HUES6 (cell line): ENCODE measurements around the gene XXYLT1.

Experiments
- H3K27ac ChIP-seq: 2 replicates; pipeline ENCODE4 v1.7.0; 2013; ENCODE audit warnings: low read depth, mild to moderate bottlenecking, low read length, inconsistent platforms
- H3K27me3 ChIP-seq: 2 replicates; pipeline ENCODE4 v1.6.1; 2013; ENCODE audit warnings: low read length; ENCODE audit not compliant: control insufficient read depth, insufficient read depth
- H3K36me3 ChIP-seq: 2 replicates; pipeline ENCODE4 v1.6.1; 2013; ENCODE audit warnings: low read length; ENCODE audit not compliant: control insufficient read depth, insufficient read depth
- H3K4me1 ChIP-seq: 2 replicates; pipeline ENCODE4 v1.6.1; 2013; ENCODE audit warnings: low read length; ENCODE audit not compliant: control insufficient read depth, insufficient read depth
- H3K4me3 ChIP-seq: 2 replicates; pipeline ENCODE4 v1.5.1; 2013; ENCODE audit warnings: low read depth, low read length
- H3K9ac ChIP-seq: one replicate; pipeline ENCODE4 v1.6.1; 2013; ENCODE audit warnings: mild to moderate bottlenecking, low read length
- H3K9me3 ChIP-seq: 2 replicates; pipeline ENCODE4 v1.6.1; 2013; ENCODE audit warnings: low read depth, low read length; ENCODE audit not compliant: control insufficient read depth, insufficient read depth

The XXYLT1 gene

DNA sequence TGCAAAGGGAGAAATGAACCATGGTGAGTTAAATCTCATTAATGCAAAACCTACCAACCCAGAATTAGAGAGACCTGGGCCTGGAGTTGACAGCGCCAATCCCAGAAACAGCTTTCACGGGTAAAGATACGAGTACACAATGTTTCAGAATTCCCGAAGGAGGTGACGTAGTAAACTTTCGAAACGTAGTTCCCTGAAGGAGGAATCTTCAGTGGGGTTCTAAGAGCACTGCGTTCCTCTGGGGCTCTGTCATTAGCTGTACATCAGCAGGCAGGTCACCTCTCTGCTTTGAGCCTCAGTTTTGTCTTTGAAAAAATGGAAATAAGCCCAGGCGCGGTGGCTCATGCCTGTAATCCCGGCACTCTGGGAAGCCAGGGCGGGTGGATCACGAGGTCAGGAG, 152.3 kb downstream of the XXYLT1 start:
- Histone ChIP-seq H3K36me3 (no peaks in the 10 kb centered on the region), H3K4me3 (no peak overlapping the region; the same call in 1 of the 2 replicates), H3K4me1 (peaks cover 43% of the 10 kb centered on the region), H3K9ac (no peak overlapping the region), H3K27ac (peak overlapping the region; percentile 50; the same call in 1 of the 2 replicates), H3K27me3 (no peaks in the 10 kb centered on the region), H3K9me3 (no peaks in the 10 kb centered on the region)

DNA sequence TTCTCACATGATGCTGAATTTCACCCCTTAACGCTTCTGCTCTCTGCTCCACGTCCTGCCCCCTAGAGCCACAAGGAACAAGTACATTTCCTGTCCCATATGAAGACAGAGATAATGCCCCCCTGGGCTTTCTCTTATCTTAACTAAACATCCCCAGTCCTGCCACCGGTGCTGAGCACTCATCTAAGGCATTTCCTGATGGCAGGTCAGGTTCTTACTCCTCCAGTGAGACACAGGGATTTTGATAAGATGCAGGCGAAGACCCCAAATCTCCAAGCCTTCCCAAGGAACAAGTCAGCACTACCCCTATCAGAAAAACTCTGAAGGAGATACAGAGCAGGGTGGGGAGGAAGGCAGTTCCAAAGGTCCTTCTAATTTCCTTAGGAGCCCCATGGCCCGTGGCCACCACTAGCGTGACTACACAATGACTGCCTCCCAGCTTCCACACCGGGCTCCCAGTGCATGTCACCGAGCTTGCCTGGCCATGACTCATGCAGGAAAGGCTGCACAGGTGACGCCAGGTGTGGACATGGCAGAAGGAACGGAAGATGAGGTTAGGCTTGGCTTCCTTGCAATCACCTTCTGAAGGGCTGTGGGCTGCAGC, 152.9 kb downstream of the XXYLT1 start:
- Histone ChIP-seq H3K9ac (no peak overlapping the region), H3K36me3 (no peaks in the 10 kb centered on the region), H3K4me3 (no peak overlapping the region; the same call in 1 of the 2 replicates), H3K9me3 (no peaks in the 10 kb centered on the region), H3K4me1 (peaks cover 39% of the 10 kb centered on the region), H3K27ac (peak overlapping the region; percentile 50; the same call in 1 of the 2 replicates), H3K27me3 (no peaks in the 10 kb centered on the region)

DNA sequence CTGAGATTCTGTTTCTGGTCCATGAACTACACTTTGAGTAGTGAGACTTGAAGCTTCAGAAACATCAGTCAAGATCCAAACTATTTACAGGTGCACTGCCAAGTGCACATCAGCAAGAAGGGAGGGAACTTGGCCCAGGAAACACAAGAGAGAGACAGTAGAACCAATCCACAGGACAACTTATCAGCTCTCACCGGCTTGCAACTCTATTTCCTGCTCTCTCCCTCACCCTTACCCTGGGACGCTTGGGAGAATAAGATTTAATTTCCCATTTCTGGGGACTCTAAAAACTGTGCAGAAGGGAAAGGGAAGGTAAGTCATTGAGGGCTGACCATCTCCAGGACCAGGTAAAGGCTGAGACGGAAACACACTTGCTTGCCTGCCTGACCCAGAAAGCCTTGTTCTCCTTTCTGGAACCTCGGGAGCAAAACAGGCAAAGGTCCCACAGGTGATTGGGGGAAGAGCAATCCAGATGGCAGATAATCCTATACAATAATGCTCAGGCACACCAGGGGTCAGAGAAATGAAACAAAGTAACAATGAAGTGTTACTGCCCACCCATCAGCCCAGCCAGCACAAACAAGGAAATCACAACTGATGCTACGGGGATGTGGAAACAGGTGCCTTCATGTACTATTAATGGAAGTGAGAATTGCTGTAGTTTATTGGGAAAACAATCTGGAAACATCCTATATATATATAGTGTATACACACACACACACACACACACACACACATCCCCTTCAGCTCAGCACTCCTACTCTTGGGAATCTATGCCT, 154.4 kb downstream of the XXYLT1 start:
- no peaks in the 10 kb centered on the region for H3K36me3 ChIP-seq
- peaks cover 39% of the 10 kb centered on the region for H3K4me1 ChIP-seq
- no peaks in the 10 kb centered on the region for H3K9me3 ChIP-seq
- no peak overlapping the region for H3K4me3 ChIP-seq
- no peaks in the 10 kb centered on the region for H3K27me3 ChIP-seq
- no peak overlapping the region for H3K9ac ChIP-seq
- no peak overlapping the region for H3K27ac ChIP-seq

DNA sequence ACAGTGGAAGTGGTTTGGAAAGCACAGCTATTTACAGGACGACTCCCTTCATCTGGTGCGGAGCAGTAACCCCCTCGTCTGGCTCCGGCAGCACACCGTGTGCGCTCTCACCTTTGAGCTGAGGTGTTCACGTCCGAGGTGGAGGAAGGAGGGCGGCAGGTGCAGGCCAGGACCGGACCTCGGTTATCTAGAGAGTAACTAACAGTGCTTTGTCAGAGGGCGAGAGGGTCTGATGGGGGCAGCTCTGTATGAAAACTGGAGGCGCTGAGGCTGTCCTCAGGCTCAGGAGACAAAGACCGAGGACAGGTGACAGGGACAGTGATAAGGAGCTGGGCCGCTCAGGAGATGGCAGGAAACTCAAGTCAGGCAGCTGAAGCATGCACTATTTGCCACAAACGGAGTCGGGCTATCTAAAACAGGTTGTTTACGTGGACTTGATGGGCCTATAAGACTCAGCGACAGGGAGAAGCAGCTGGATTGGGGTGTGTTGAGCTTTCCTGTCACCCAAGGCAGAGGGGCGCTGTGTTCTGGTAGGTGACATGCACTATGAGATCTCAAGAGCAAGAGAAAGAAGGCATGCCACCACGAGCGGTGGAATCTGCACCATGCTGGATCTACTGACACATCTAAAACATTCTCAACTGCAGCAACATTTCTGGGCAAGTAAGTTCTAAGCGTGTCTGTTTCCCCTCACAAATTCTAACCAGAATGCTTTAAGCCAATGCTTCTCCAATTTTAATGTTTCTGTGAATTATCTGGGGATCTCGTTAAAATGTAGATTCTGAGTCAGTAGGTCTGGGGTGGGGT, 155.2 kb downstream of the XXYLT1 start:
- H3K4me1 ChIP-seq = peaks cover 36% of the 10 kb centered on the region
- H3K4me3 ChIP-seq = no peak overlapping the region
- no peaks in the 10 kb centered on the region for H3K9me3 ChIP-seq
- no peaks in the 10 kb centered on the region for H3K27me3 ChIP-seq
- no peak overlapping the region for H3K9ac ChIP-seq
- no peaks in the 10 kb centered on the region for H3K36me3 ChIP-seq
- H3K27ac ChIP-seq = no peak overlapping the region

DNA sequence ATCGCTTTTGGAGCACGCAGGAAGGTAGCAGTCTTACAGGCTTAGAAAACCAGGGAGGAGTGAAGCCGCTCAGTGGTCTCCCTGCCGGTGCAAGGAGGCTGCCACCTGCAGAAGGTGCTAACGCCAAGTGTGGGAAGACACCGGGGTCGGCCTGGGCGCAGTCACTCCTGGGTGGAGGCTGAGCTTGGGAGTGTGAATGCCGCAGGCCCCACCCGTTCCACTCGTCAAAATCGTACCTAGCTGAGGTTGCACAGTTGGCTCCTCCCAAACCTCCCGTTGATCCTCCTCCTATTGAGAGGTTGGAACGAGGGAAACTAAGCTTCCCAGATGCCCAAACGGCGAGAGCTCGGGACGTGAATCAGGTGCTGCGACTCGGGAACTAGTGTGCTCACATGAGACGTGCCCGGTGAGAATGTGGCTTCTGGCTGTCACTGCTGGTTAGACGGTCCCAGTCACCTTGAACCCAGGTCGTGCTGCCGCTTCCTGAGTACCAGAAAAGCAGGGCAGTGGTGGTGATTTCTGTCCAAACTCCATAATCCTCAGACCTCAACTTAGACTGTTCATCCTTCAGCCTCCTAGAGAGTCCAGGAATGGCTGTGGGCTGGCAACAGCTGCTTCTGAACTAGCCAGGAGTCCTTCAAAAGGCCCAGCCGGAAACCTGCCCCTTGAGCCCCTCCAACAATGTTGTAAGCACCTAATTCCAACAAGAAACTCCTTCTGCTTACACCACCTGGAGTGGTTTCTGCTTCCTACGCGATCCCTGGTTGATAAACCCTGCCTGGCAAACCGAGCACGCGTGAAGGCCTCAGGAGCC, 156.0 kb downstream of the XXYLT1 start:
- Histone ChIP-seq H3K36me3 (no peaks in the 10 kb centered on the region), H3K4me3 (no peak overlapping the region), H3K9me3 (no peaks in the 10 kb centered on the region), H3K27ac (no peak overlapping the region), H3K9ac (no peak overlapping the region), H3K27me3 (no peaks in the 10 kb centered on the region), H3K4me1 (peaks cover 29% of the 10 kb centered on the region)

DNA sequence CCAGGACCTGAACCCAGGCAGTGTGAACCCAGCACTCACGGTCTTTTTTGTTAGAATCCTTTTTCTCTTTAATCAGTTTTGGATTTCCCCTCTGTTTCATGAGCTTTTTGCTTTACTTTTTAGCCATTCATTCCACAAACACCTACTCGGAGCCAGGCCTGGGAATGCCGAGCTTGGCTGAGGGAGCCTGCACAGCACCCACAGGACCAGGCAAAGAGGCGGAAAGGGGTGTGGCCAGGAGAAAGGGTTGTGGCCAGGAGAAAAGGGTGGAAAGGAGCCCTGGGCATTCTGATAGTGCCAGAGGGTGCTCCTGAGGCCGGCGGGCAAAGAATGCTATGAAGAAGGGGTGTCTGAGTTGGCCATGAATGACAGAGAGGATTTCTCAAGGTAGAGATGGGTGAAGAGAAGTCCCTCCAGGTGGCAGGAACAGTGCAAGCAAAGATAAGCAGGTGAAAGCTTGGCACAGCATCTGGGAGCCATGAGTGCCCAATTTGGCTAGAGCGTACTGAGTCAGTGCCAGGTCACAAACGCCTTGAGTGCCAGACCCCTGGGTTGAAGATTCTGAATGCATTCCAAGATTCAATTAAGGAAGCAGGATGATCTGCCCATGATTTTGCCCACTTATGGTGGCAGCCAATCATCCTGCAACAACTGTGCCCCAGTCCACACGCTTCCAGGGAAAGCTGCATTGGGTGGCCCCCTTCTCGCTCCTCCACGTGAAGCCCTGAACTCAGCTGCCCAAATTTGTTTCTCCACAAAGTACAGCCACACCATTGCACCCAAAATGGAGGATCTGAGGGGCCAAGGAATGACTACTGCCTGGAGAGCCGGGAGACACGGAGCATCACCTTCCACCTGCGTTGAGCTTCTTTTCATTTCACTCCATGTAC, 157.2 kb downstream of the XXYLT1 start:
- H3K4me1 ChIP-seq = peaks cover 20% of the 10 kb centered on the region
- H3K36me3 ChIP-seq = peaks cover 4% of the 10 kb centered on the region; the same call in 1 of the 2 replicates
- no peak overlapping the region for H3K4me3 ChIP-seq
- no peaks in the 10 kb centered on the region for H3K9me3 ChIP-seq
- H3K9ac ChIP-seq = no peak overlapping the region
- no peak overlapping the region for H3K27ac ChIP-seq
- H3K27me3 ChIP-seq = no peaks in the 10 kb centered on the region

DNA sequence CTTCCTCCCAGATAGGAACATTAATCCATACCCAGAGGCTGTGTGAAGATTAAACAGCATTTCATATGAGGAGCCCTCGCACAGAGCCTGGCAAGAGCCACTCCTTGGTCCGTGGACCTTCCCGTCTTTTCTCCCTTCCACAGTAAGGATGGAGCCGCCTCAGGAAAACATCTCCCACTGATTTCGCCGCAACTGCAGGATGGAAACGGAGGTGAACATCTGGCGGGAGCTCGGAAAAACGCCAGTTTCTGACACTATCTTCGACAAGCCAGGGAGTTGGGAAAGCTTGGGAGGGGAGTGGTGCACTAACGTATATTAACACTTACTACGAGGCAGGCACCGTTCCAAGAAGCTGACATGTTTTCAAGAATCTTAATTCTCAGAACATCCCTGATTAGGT, 157.9 kb downstream of the XXYLT1 start:
- Histone ChIP-seq H3K27me3 (no peaks in the 10 kb centered on the region), H3K4me1 (peaks cover 13% of the 10 kb centered on the region), H3K4me3 (no peak overlapping the region), H3K9me3 (no peaks in the 10 kb centered on the region), H3K36me3 (peaks cover 4% of the 10 kb centered on the region; the same call in 1 of the 2 replicates), H3K9ac (no peak overlapping the region), H3K27ac (no peak overlapping the region)

DNA sequence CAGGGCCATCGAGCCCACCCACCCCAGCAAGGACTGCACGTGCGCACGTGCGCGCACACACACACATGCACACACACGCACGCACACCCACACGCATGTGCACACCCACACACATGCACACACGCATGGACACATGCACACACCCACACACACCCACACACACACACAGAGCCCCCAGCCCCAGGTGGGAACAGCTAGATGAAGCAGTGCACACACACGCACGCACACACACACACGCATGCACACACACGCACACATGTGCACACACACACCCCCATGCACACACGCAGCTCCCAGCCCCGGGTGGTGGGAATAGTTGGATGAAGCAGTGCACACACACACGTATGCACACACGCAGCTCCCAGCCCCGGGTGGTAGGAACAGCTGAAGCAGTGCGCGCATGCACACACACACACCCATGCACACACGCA, 158.6 kb downstream of the XXYLT1 start:
- peaks cover 7% of the 10 kb centered on the region; the same call in 1 of the 2 replicates for H3K4me1 ChIP-seq
- H3K9ac ChIP-seq = no peak overlapping the region
- H3K4me3 ChIP-seq = no peak overlapping the region
- peaks cover 4% of the 10 kb centered on the region; the same call in 1 of the 2 replicates for H3K36me3 ChIP-seq
- H3K9me3 ChIP-seq = no peaks in the 10 kb centered on the region
- no peak overlapping the region for H3K27ac ChIP-seq
- no peaks in the 10 kb centered on the region for H3K27me3 ChIP-seq

DNA sequence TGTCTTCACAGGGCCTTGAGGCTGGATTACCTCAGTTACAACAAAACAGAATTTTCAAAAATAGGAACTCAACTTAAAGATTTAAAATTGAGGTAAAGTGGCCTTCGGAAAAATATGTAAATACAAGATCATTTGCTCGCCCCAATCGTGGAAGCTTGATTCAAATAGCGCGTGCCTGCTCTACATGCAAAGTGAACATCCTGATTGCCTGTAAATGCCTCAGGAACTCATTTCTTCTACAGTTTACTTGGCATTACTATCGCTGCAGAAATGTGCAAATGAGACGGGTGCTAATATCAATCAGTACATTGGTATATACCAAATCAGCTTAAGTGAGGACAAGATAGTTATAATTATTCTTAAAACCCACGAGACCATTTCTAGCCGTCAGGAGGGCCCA, 159.2 kb downstream of the XXYLT1 start:
- Histone ChIP-seq H3K9ac (no peak overlapping the region), H3K36me3 (peaks cover 4% of the 10 kb centered on the region; the same call in 1 of the 2 replicates), H3K27ac (no peak overlapping the region), H3K4me1 (peaks cover 8% of the 10 kb centered on the region), H3K4me3 (no peak overlapping the region), H3K9me3 (no peaks in the 10 kb centered on the region), H3K27me3 (no peaks in the 10 kb centered on the region)

DNA sequence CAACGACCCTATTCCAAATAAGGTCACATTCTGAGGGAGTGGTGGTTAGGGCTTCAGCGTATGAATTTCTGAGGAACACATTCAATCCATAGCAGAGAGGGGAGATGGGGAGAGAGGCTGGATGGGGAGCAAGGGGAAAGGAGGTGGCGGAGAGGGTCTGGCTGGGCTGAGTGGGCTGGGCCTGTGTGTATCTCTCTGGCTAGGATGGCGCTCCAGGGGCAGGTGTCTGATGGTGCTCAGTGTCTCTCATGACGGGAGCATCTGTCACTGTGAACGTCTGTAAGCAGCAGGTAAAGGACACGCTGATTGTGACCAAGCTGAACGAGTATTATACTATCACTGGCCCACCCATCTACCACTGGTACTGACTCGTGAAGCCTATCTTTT, 159.6 kb downstream of the XXYLT1 start:
- H3K9ac ChIP-seq = no peak overlapping the region
- H3K27me3 ChIP-seq = no peaks in the 10 kb centered on the region
- H3K36me3 ChIP-seq = peaks cover 4% of the 10 kb centered on the region; the same call in 1 of the 2 replicates
- no peak overlapping the region for H3K4me3 ChIP-seq
- H3K27ac ChIP-seq = no peak overlapping the region
- H3K9me3 ChIP-seq = no peaks in the 10 kb centered on the region
- H3K4me1 ChIP-seq = peaks cover 11% of the 10 kb centered on the region
